ENCODE results near the gene DDX3X. TPM values are rescaled to one million over a fixed set of nuclear protein-coding genes. Genes with fewer than 3 reads are reported as not detected.
A peak's percentile ranks its signal among the peaks of the same experiment; 100 is the strongest.

The DDX3X gene
- 184 and 523 TPM in 2 replicates for total RNA-seq (2011; cell fraction: chromatin; rRNA removed; ENCODE audit: low replicate concordance)
- total RNA-seq (2011; cell fraction: nucleolus; rRNA removed): 105 and 114 TPM in 2 replicates
- total RNA-seq (2011; cell fraction: nucleoplasm; rRNA removed): 219 and 321 TPM in 2 replicates
- 132 and 138 TPM in 2 replicates for total RNA-seq (2014; rRNA removed)
- 156 and 177 TPM in 2 replicates for total RNA-seq (2014; rRNA removed; fragmentation: Illumina TruSeq; extraction: Trizol)
- 119 and 132 TPM in 2 replicates for total RNA-seq (2015; rRNA removed; fragmentation: Illumina TruSeq; extraction: Trizol)
- total RNA-seq (2021): 213 and 232 TPM in 2 replicates
- polyA plus RNA-seq (2011; rRNA removed): 66.2 and 106 TPM in 2 replicates
- polyA plus RNA-seq (2011; cell fraction: cytosol; rRNA removed): 26.7 and 35.7 TPM in 2 replicates
- 67.8 and 77.0 TPM in 2 replicates for polyA plus RNA-seq (2011; cell fraction: nucleus; rRNA removed)
- 92.5 and 137 TPM in 2 replicates for polyA plus RNA-seq (2012)
- polyA plus RNA-seq (2014; fragmentation: Illumina TruSeq; extraction: Trizol): 168 and 178 TPM in 2 replicates
- 100 to 1,000 TPM in 1 of 2 experiments, 10 to 100 TPM in 1; 51.3 to 119 TPM for polyA plus RNA-seq (2014; fragmentation: Nextera tagmentation; extraction: Ambion mirVana)
- polyA plus RNA-seq (2014; rRNA removed): 138 and 150 TPM in 2 replicates
- 207 and 251 TPM in 2 replicates for polyA minus RNA-seq (2011; rRNA and poly(A)+ RNA removed)
- 78.8 and 134 TPM in 2 replicates for polyA minus RNA-seq (2011; cell fraction: cytosol; rRNA and poly(A)+ RNA removed)
- 130 and 179 TPM in 2 replicates for polyA minus RNA-seq (2011; cell fraction: nucleus; rRNA and poly(A)+ RNA removed)
- Bru-seq, nascent RNA: percentile 97 among the genes with signal in this experiment
- BruChase-seq, experiment 1, labeled RNA remaining after a 2-hour chase: percentile 98 among the genes with signal in this experiment
- percentile 98 among the genes with signal in this experiment for BruChase-seq, experiment 2, labeled RNA remaining after a 6-hour chase
- long read RNA-seq, experiment 1, full-length matches to known transcripts: 188 of 303 reads
- long read RNA-seq, experiment 1, partial matches to known transcripts: 97 of 303 reads
- long read RNA-seq, experiment 1, other reads (novel, unspliced or antisense): 18 of 303 reads
- long read RNA-seq, experiment 2, full-length matches to known transcripts: 14 of 130 reads
- long read RNA-seq, experiment 2, partial matches to known transcripts: 14 of 130 reads
- long read RNA-seq, experiment 2, other reads (novel, unspliced or antisense): 102 of 130 reads
- long read RNA-seq, experiment 3, full-length matches to known transcripts: 13 of 37 reads
- long read RNA-seq, experiment 3, partial matches to known transcripts: 9 of 37 reads
- long read RNA-seq, experiment 3, other reads (novel, unspliced or antisense): 15 of 37 reads

- FAIRE-seq (peak; percentile 81), ATAC-seq (peak; percentile 76), DNase-seq (ENCODE audit: extremely low read depth in 1 of 4, low spot score in 3 of 4) (peak; percentile 44 to 89 (median 72))
- Histone ChIP-seq H3K4me1 (replicated peaks in 1 of 2; ENCODE audit: control insufficient read depth in 2 of 2, insufficient read depth in 2 of 2, low read length in 2 of 2) (peaks cover 8 to 18% of the 10 kb centered on the region in 2 experiments; a peak in 4 of 5 replicates), H3K9ac (ENCODE audit: insufficient read depth in 1 of 2, low read depth in 2 of 2, low read length in 2 of 2) (peak within 1 kb of the TSS; percentile 94 to 97), H3K4me3 (peak within 1 kb of the TSS; percentile 97), H3K9me3 (replicated peaks; ENCODE audit: control insufficient read depth, insufficient read depth, low read depth, low read length) (no peaks in the 10 kb centered on the region), H3K27me3 (ENCODE audit: control insufficient read depth in 2 of 2, insufficient read depth in 2 of 2, low read length in 2 of 2) (no peaks in the 10 kb centered on the region; a peak in 1 of 5 replicates), H3K36me3 (ENCODE audit: control insufficient read depth, insufficient read depth, low read length) (peaks cover 36% of the 10 kb centered on the region), H4K20me1 (replicated peaks; ENCODE audit: control insufficient read depth, insufficient read depth, low read length) (peaks cover 36% of the 10 kb centered on the region), H3K4me2 (ENCODE audit: insufficient read depth, low read length) (peak within 1 kb of the TSS; percentile 97), H3K79me2 (ENCODE audit: control insufficient read depth, insufficient read depth, low read length) (peaks cover 71% of the 10 kb centered on the region), H2AFZ (ENCODE audit: low read depth, low read length) (peak within 1 kb of the TSS; percentile 93), H3K9me1 (ENCODE audit: control insufficient read depth, insufficient read depth, low read length) (peaks cover 10% of the 10 kb centered on the region), H3K27ac (ENCODE audit: extremely low read depth, low read depth, low read length) (peak within 1 kb of the TSS; percentile 98)
- ChIA-PET CTCF (ENCODE audit: low intra/inter-chr PET ratio) (no interaction called here), POLR2A (interaction anchor here (0.6 to 1.3 kb wide), 9 partner anchors 11 to 1447 kb away, joined by 3 to 6 read pairs (median 3); no protein-coding TSS in a partner anchor)
- BruUV-seq (replicated peaks): no TSS peak
- intact Hi-C loops (cut with micrococcal nuclease): loop anchor here (1.0 to 2.0 kb wide), 3 partner anchors 17 to 108 kb away; no protein-coding TSS in a partner anchor
- under 1% methylated on average over 31 of the region's 47 CpGs for WGBS (ENCODE audit: insufficient coverage, low coverage, missing lambda C conversion rate)
- in situ Hi-C loops (cut with MboI): loop anchor here (10.0 kb wide), 1 partner anchor 111 kb away; the partner anchor contains the start of gene NYX
- TF ChIP-seq DPF2 (IDR thresholded peaks at IDR 0.05): no peak
- no peak for TF ChIP-seq DIDO1 (tag; IDR thresholded peaks at IDR 0.05; ENCODE audit: low read depth)
- no peak for TF ChIP-seq DMBX1 (CRISPR knock-in tag; IDR thresholded peaks at IDR 0.05; ENCODE audit: borderline replicate concordance)
- TF ChIP-seq CLOCK (CRISPR knock-in tag; IDR thresholded peaks at IDR 0.05; ENCODE audit: borderline replicate concordance): no peak
- TF ChIP-seq RFX5 (IDR thresholded peaks at IDR 0.05; ENCODE audit: low read depth, low read length): no peak
- 0 out of 2 replicates have a peak, but pooled peaks have one; percentile 15 for TF ChIP-seq HINFP (tag; conservative IDR thresholded peaks at IDR 0.05; ENCODE audit: low read depth)
- TF ChIP-seq XRCC3 (IDR thresholded peaks at IDR 0.05): no peak
- peak; percentile 93 for TF ChIP-seq GMEB1 (CRISPR knock-in tag; IDR thresholded peaks at IDR 0.05)
- TF ChIP-seq ILK (tag; IDR thresholded peaks at IDR 0.05; ENCODE audit: borderline replicate concordance, low read depth): no peak
Observed at GRCh38 chrX:41333744-41334362, at the start of gene DDX3X. TSS of gene DDX3X (plus strand) at chrX:41334162. CDS start at chrX:41334253, 91 bp downstream.
